Measurements from ENCODE around the gene ABLIM1. TPM values are rescaled to one million over a fixed set of nuclear protein-coding genes. Genes with fewer than 3 reads are reported as not detected.

The ABLIM1 gene
- total RNA-seq, 2 experiments from 2014 or later, result 62.3 to 64.1 TPM

GRCh38 chr10:114559636-114560035 is 98.4 kb downstream of the ABLIM1 start:
- H3K27me3 Mint-ChIP-seq (ENCODE audit: low read depth), result no peaks in the 10 kb centered on the region
- no peak for DNase-seq
- H3K9me3 Mint-ChIP-seq (ENCODE audit: insufficient read depth), result peaks cover 9% of the 10 kb centered on the region
- peaks cover 2% of the 10 kb centered on the region for H3K36me3 Mint-ChIP-seq (ENCODE audit: low read depth)
- no peaks in the 10 kb centered on the region for H3K4me1 Mint-ChIP-seq (ENCODE audit: low read depth)
- H3K4me3 Mint-ChIP-seq, result no peak overlapping the region
- ATAC-seq, result no peak
- ChIA-PET POLR2A (no interaction called here), CTCF (no interaction called here)
- no peak overlapping the region for H3K27ac Mint-ChIP-seq

- H3K27ac Mint-ChIP-seq, result no peak overlapping the region
- H3K4me3 Mint-ChIP-seq, result no peak overlapping the region
- POLR2A ChIA-PET, result no interaction called here
- CTCF ChIA-PET, result no interaction called here
- H3K27me3 Mint-ChIP-seq (ENCODE audit: low read depth), result no peaks in the 10 kb centered on the region
- peaks cover 2% of the 10 kb centered on the region for H3K36me3 Mint-ChIP-seq (ENCODE audit: low read depth)
- DNase-seq, result no peak
- peaks cover 9% of the 10 kb centered on the region for H3K9me3 Mint-ChIP-seq (ENCODE audit: insufficient read depth)
- no peaks in the 10 kb centered on the region for H3K4me1 Mint-ChIP-seq (ENCODE audit: low read depth)
- ATAC-seq, result no peak
Observed at GRCh38 chr10:114557854-114558253, 100.2 kb downstream of the ABLIM1 start.

- DNase-seq (no peak), ATAC-seq (no peak)
- Mint-ChIP-seq H3K27me3 (ENCODE audit: low read depth) (no peaks in the 10 kb centered on the region), H3K4me3 (no peak overlapping the region), H3K4me1 (ENCODE audit: low read depth) (no peaks in the 10 kb centered on the region), H3K36me3 (ENCODE audit: low read depth) (peaks cover 2% of the 10 kb centered on the region), H3K9me3 (ENCODE audit: insufficient read depth) (peaks cover 9% of the 10 kb centered on the region), H3K27ac (no peak overlapping the region)
- POLR2A ChIA-PET, result no interaction called here
- CTCF ChIA-PET, result no interaction called here
Observed at GRCh38 chr10:114556236-114557122, 101.6 kb downstream of the ABLIM1 start.

- CTCF ChIA-PET, result interaction anchor here (0.9 to 8.5 kb wide), 7 partner anchors 81 to 326 kb away, joined by 3 to 84 read pairs (median 6); no protein-coding TSS in a partner anchor
- no peaks in the 10 kb centered on the region for H3K27me3 Mint-ChIP-seq (ENCODE audit: low read depth)
- ATAC-seq (no peak), DNase-seq (no peak)
- peaks cover 2% of the 10 kb centered on the region for H3K36me3 Mint-ChIP-seq (ENCODE audit: low read depth)
- peaks cover 5% of the 10 kb centered on the region for H3K4me1 Mint-ChIP-seq (ENCODE audit: low read depth)
- peaks cover 9% of the 10 kb centered on the region for H3K9me3 Mint-ChIP-seq (ENCODE audit: insufficient read depth)
- no peak overlapping the region for H3K27ac Mint-ChIP-seq
- H3K4me3 Mint-ChIP-seq, result no peak overlapping the region
- POLR2A ChIA-PET, result interaction anchor here (0.9 kb wide), 1 partner anchor 9 kb away, joined by 3 read pairs; no protein-coding TSS in a partner anchor
Observed at GRCh38 chr10:114553436-114553835, 104.6 kb downstream of the ABLIM1 start.

- Mint-ChIP-seq H3K36me3 (ENCODE audit: low read depth) (peaks cover 2% of the 10 kb centered on the region), H3K27ac (no peak overlapping the region), H3K4me1 (ENCODE audit: low read depth) (peaks cover 18% of the 10 kb centered on the region), H3K27me3 (ENCODE audit: low read depth) (no peaks in the 10 kb centered on the region), H3K9me3 (ENCODE audit: insufficient read depth) (no peaks in the 10 kb centered on the region), H3K4me3 (no peak overlapping the region)
- ChIA-PET POLR2A (no interaction called here), CTCF (interaction anchor here (0.8 to 17.3 kb wide), 9 partner anchors 30 to 328 kb away, joined by 3 to 421 read pairs (median 13); partner anchors contain the start of gene FHIP2A)
- ATAC-seq (no peak), DNase-seq (no peak)
Observed at GRCh38 chr10:114552050-114552449, 106.0 kb downstream of the ABLIM1 start.

- no peaks in the 10 kb centered on the region for H3K27me3 Mint-ChIP-seq (ENCODE audit: low read depth)
- DNase-seq (no peak), ATAC-seq (no peak)
- H3K9me3 Mint-ChIP-seq (ENCODE audit: insufficient read depth), result no peaks in the 10 kb centered on the region
- ChIA-PET CTCF (interaction anchor here (0.8 to 17.3 kb wide), 10 partner anchors 30 to 329 kb away, joined by 3 to 421 read pairs (median 10); partner anchors contain the start of gene FHIP2A), POLR2A (no interaction called here)
- no peaks in the 10 kb centered on the region for H3K36me3 Mint-ChIP-seq (ENCODE audit: low read depth)
- H3K4me3 Mint-ChIP-seq, result no peak overlapping the region
- H3K27ac Mint-ChIP-seq, result no peak overlapping the region
- H3K4me1 Mint-ChIP-seq (ENCODE audit: low read depth), result peaks cover 23% of the 10 kb centered on the region
Observed at GRCh38 chr10:114551636-114551972, 106.5 kb downstream of the ABLIM1 start.

GRCh38 chr10:114550756-114551635 is 107.1 kb downstream of the ABLIM1 start:
- CTCF ChIA-PET, result interaction anchor here (0.7 to 17.3 kb wide), 13 partner anchors 10 to 329 kb away, joined by 3 to 421 read pairs (median 8); partner anchors contain the start of gene FHIP2A
- Mint-ChIP-seq H3K4me3 (no peak overlapping the region), H3K27me3 (ENCODE audit: low read depth) (no peaks in the 10 kb centered on the region), H3K4me1 (ENCODE audit: low read depth) (peaks cover 28% of the 10 kb centered on the region), H3K9me3 (ENCODE audit: insufficient read depth) (no peaks in the 10 kb centered on the region), H3K27ac (no peak overlapping the region), H3K36me3 (ENCODE audit: low read depth) (no peaks in the 10 kb centered on the region)
- DNase-seq, result no peak
- POLR2A ChIA-PET, result no interaction called here
- ATAC-seq, result no peak

- no peaks in the 10 kb centered on the region for H3K36me3 Mint-ChIP-seq (ENCODE audit: low read depth)
- no peak overlapping the region for H3K27ac Mint-ChIP-seq
- peaks cover 50% of the 10 kb centered on the region for H3K4me1 Mint-ChIP-seq (ENCODE audit: low read depth)
- H3K9me3 Mint-ChIP-seq (ENCODE audit: insufficient read depth), result no peaks in the 10 kb centered on the region
- DNase-seq (no peak), ATAC-seq (no peak)
- H3K27me3 Mint-ChIP-seq (ENCODE audit: low read depth), result no peaks in the 10 kb centered on the region
- POLR2A ChIA-PET, result interaction anchor here (12.0 kb wide), 1 partner anchor 24 kb away, joined by 226 read pairs; no protein-coding TSS in a partner anchor
- no peak overlapping the region for H3K4me3 Mint-ChIP-seq
- CTCF ChIA-PET, result interaction anchor here (0.9 to 17.3 kb wide), 10 partner anchors 27 to 329 kb away, joined by 3 to 421 read pairs (median 8); no protein-coding TSS in a partner anchor
Observed at GRCh38 chr10:114548662-114549061, 109.4 kb downstream of the ABLIM1 start.

- ATAC-seq (no peak), DNase-seq (peak; percentile 44)
- Mint-ChIP-seq H3K4me3 (peak overlapping the region; percentile 11), H3K9me3 (ENCODE audit: insufficient read depth) (no peaks in the 10 kb centered on the region), H3K27me3 (ENCODE audit: low read depth) (no peaks in the 10 kb centered on the region), H3K4me1 (ENCODE audit: low read depth) (peaks cover 61% of the 10 kb centered on the region), H3K27ac (peak overlapping the region; percentile 49), H3K36me3 (ENCODE audit: low read depth) (no peaks in the 10 kb centered on the region)
- POLR2A ChIA-PET, result interaction anchor here (1.2 to 12.0 kb wide), 2 partner anchors 22 to 288 kb away, joined by 8 to 226 read pairs; no protein-coding TSS in a partner anchor
- CTCF ChIA-PET, result interaction anchor here (0.9 to 17.3 kb wide), 10 partner anchors 26 to 330 kb away, joined by 3 to 421 read pairs (median 5); partner anchors contain the start of gene FHIP2A
Observed at GRCh38 chr10:114547514-114547913, 110.6 kb downstream of the ABLIM1 start.

- H3K27ac Mint-ChIP-seq, result no peak overlapping the region
- ATAC-seq (no peak), DNase-seq (no peak)
- H3K4me3 Mint-ChIP-seq, result no peak overlapping the region
- POLR2A ChIA-PET, result interaction anchor here (1.2 to 12.0 kb wide), 2 partner anchors 22 to 289 kb away, joined by 8 to 226 read pairs; no protein-coding TSS in a partner anchor
- CTCF ChIA-PET, result interaction anchor here (0.8 to 17.3 kb wide), 10 partner anchors 25 to 332 kb away, joined by 3 to 421 read pairs (median 5); partner anchors contain the start of gene FHIP2A
- H3K4me1 Mint-ChIP-seq (ENCODE audit: low read depth), result peaks cover 66% of the 10 kb centered on the region
- no peaks in the 10 kb centered on the region for H3K9me3 Mint-ChIP-seq (ENCODE audit: insufficient read depth)
- no peaks in the 10 kb centered on the region for H3K36me3 Mint-ChIP-seq (ENCODE audit: low read depth)
- H3K27me3 Mint-ChIP-seq (ENCODE audit: low read depth), result no peaks in the 10 kb centered on the region
Observed at GRCh38 chr10:114547056-114547455, 111.0 kb downstream of the ABLIM1 start.

GRCh38 chr10:114545819-114546218 is 112.3 kb downstream of the ABLIM1 start:
- ChIA-PET POLR2A (interaction anchor here (1.0 to 12.0 kb wide), 2 partner anchors 21 to 26 kb away, joined by 3 to 226 read pairs; no protein-coding TSS in a partner anchor), CTCF (interaction anchor here (0.8 to 17.3 kb wide), 7 partner anchors 24 to 333 kb away, joined by 3 to 421 read pairs (median 6); no protein-coding TSS in a partner anchor)
- Mint-ChIP-seq H3K27me3 (ENCODE audit: low read depth) (no peaks in the 10 kb centered on the region), H3K9me3 (ENCODE audit: insufficient read depth) (no peaks in the 10 kb centered on the region), H3K27ac (no peak overlapping the region), H3K36me3 (ENCODE audit: low read depth) (no peaks in the 10 kb centered on the region), H3K4me1 (ENCODE audit: low read depth) (peaks cover 78% of the 10 kb centered on the region), H3K4me3 (no peak overlapping the region)
- DNase-seq (no peak), ATAC-seq (no peak)

Data from activated CD8-positive, alpha-beta T cell treated with anti-CD3 and anti-CD28 coated beads, Interleukin-2, amount 10 ng/mL, durations not matched to agents 7 days and 5 days (primary cell).